Activated T-helper 1 cell treated with anti-CD3 and anti-CD28 coated beads, Interleukin-12 subunit alpha, Interleukin-12 subunit beta, Interleukin-2, Interleukin-4 antibody, amounts not matched to agents 30 ng/mL and 10 ng/mL and 1 ng/mL, durations not matched to agents 14 hours and 24 hours and 36 hours (primary cell): ENCODE data around the gene RIT2. TPM values are rescaled to one million over a fixed set of nuclear protein-coding genes. Genes with fewer than 3 reads are reported as not detected.
"Not testable (repeated sequence)": the region's sequence is repeated elsewhere in the genome, so short reads cannot be mapped to it uniquely, and the experiment has no call there.

ENCODE experiments used
- DNase-seq: peaks from one replicate; pipeline ENCODE4 v3.0.0; 2021; ENCODE audit warnings: low spot score
- H3K27ac Mint-ChIP-seq: one replicate; pipeline ENCODE4 v1.8.0; 2021; ENCODE audit warnings: mild to moderate bottlenecking, mixed read lengths
- H3K27me3 Mint-ChIP-seq: one replicate; pipeline ENCODE4 v1.8.0; 2022; ENCODE audit warnings: mild to moderate bottlenecking, moderate library complexity, mixed read lengths; ENCODE audit not compliant: insufficient read depth
- H3K36me3 Mint-ChIP-seq: one replicate; pipeline ENCODE4 v1.8.0; 2021; ENCODE audit warnings: low read depth, mixed read lengths
- H3K4me1 Mint-ChIP-seq: one replicate; pipeline ENCODE4 v1.8.0; 2021; ENCODE audit warnings: low read depth, mixed read lengths
- H3K4me3 Mint-ChIP-seq: one replicate; pipeline ENCODE4 v1.8.0; 2021; ENCODE audit warnings: mild to moderate bottlenecking, moderate library complexity, mixed read lengths
- H3K9me3 Mint-ChIP-seq: one replicate; pipeline ENCODE4 v1.8.0; 2021; ENCODE audit warnings: mixed read lengths
- intact Hi-C: fragments of 100-400 bp; cut with micrococcal nuclease; formaldehyde crosslinking; loops from one replicate; pipeline ENCODE4 v1.15.1; 2024
- total RNA-seq: library from RNA; stranded (reverse); gene quantifications from 2 replicates; pipeline ENCODE4 v1.2.3, GENCODE V29; 2022

The RIT2 gene
- total RNA-seq, 1 donor from 2014 or later: not detected

DNA sequence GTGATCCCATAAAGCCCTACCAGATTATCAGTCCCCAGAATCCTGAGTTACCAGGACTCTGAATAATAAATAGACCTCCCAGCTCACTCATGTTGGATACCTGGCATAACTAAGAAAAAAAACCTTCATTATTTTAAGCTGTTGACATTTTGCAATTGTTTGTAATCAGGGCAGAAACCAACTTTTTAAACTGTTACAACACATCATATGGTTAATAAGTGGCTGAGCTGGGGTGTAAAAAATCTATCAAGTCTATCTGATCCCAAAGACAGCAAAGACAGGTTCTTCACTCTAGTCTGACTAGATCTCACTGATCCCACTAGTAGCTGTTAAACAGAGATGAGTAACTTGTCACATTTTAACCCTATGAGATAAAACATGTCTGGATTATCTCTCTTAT, 370.3 kb downstream of the RIT2 start:
- Mint-ChIP-seq H3K4me3 (no peak overlapping the region), H3K27me3 (no peaks in the 10 kb centered on the region), H3K27ac (no peak overlapping the region), H3K4me1 (no peaks in the 10 kb centered on the region), H3K9me3 (no peaks in the 10 kb centered on the region), H3K36me3 (no peaks in the 10 kb centered on the region)
- no peak for DNase-seq
- intact Hi-C loops: no loop called here

DNA sequence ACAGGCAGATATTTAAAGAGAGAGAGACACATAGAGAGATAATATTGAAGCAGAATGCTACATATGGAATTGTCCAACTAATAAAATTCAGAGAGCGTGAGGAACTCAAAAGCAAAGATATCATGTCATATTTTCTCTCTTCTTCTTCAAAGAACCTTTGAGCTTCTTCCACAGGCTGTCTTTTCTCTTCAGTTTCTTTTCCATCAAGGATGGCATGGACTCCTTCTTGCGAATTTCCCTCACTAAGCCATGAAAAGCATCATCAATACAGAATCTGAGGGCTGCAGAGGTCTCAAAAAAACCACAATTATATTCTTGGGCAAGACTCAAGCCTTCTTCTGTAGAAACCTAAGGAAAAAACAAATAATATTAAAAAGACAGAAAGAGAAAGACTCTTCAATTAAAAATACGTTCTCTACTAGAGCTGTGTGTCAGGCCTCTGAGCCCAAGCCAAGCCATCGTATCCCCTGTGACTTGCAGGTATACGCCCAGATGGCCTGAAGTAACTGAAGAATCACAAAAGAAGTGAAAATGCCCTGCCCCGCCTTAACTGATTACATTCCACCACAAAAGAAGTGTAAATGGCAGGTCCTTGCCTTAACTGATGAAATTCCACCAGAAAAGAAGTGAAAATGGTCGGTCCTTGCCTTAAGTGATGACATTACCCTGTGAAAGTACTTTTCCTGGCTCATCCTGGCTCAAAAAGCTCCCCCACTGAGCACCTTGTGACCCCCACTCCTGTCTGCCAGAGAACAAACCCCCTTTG, 371.9 kb downstream of the RIT2 start:
- no peak for DNase-seq
- no peaks in the 10 kb centered on the region for H3K9me3 Mint-ChIP-seq
- no peaks in the 10 kb centered on the region for H3K27me3 Mint-ChIP-seq
- H3K4me1 Mint-ChIP-seq: no peaks in the 10 kb centered on the region
- no peak overlapping the region for H3K27ac Mint-ChIP-seq
- H3K4me3 Mint-ChIP-seq: no peak overlapping the region
- H3K36me3 Mint-ChIP-seq: no peaks in the 10 kb centered on the region
- intact Hi-C loops: no loop called here

DNA sequence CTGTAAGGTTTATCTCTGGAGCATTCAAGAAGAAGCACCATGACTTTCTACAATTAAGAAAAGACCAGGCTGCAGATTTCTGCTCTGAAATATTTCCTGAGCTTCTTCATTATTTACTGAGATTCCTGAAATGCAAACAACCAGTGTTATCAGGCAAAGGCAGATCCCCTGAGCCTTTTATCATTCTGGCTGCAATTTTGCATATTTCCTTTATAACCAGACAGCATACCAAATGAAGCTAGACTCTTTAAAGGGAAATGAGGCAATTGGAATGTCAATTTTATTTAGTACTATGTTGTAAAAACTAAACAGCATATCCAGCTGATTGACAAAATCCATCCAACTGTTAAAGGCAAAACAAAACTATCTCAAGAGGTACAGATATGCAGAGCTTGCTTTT, 372.5 kb downstream of the RIT2 start:
- DNase-seq: no peak
- no peaks in the 10 kb centered on the region for H3K4me1 Mint-ChIP-seq
- no peak overlapping the region for H3K4me3 Mint-ChIP-seq
- H3K27me3 Mint-ChIP-seq: no peaks in the 10 kb centered on the region
- H3K9me3 Mint-ChIP-seq: no peaks in the 10 kb centered on the region
- intact Hi-C loops: no loop called here
- no peak overlapping the region for H3K27ac Mint-ChIP-seq
- no peaks in the 10 kb centered on the region for H3K36me3 Mint-ChIP-seq

DNA sequence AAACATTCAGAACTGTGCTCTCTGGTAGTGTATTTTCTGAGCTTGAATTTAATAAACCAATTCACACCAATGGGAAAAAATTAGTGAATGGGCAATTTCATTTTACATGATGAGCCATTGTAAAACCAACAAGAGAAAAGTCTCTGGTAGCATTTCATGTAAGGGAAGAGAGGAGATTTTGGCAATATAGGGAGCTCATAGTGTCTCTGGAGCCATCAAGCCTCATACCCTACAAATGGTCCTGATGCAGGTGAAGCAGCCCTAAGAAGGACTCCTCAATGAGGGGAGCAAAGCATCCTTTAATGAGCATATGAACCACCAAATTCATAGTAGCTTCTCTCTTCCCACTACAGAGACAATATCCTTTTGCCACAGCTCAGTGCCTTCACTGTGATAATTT, 373.0 kb downstream of the RIT2 start:
- Mint-ChIP-seq H3K27me3 (no peaks in the 10 kb centered on the region), H3K36me3 (no peaks in the 10 kb centered on the region), H3K9me3 (no peaks in the 10 kb centered on the region), H3K4me3 (no peak overlapping the region), H3K27ac (no peak overlapping the region), H3K4me1 (no peaks in the 10 kb centered on the region)
- intact Hi-C loops: no loop called here
- no peak for DNase-seq

DNA sequence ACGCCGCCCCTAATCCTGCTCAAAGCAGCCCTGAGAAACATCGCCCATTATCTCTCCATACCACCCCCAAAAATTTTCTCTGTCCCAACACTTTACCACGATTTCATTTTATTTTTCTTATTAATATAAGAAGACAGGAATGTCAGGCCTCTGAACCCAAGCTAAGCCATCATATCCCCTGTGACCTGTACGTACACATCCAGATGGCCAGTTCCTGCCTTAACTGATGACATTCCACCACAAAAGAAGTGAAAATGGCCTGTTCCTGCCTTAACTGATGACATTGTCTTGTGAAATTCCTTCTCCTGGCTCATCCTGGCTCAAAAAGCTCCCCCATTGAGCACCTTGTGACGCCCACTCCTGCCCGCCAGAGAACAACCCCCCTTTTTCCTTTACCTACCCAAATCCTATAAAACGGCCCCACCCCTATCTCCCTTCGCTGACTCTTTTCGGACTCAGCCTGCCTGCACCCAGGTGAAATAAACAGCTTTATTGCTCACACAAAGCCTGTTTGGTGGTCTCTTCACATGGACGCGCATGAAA, 373.6 kb downstream of the RIT2 start:
- H3K27me3 Mint-ChIP-seq, DNase-seq: not testable (repeated sequence)

DNA sequence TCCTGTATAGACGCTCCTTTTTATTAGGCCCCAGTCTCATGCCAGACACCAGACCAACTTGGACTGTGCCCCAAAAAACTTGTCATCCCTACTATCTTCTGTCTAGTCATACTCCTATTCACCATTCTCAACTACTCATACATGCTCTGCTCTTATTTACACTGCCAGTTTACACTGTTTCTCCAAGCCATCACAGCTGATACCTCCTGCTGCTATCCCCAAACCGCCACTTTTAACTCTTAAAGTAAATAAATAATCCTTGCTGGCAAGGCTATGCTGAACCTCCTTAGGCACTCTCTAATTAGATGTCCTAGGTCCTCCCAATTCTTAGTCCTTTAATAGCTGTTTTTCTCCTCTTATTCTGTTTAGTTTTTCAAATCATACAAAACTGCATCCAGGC, 374.2 kb downstream of the RIT2 start:
- H3K4me3 Mint-ChIP-seq, DNase-seq, intact Hi-C loops, H3K36me3 Mint-ChIP-seq, H3K27me3 Mint-ChIP-seq, H3K9me3 Mint-ChIP-seq, H3K27ac Mint-ChIP-seq, H3K4me1 Mint-ChIP-seq: not testable (repeated sequence)

More for the DNA sequence above, 373.6 kb downstream of the RIT2 start:
- H3K4me3 Mint-ChIP-seq, H3K27ac Mint-ChIP-seq, H3K9me3 Mint-ChIP-seq, H3K36me3 Mint-ChIP-seq, intact Hi-C loops, H3K4me1 Mint-ChIP-seq: not testable (repeated sequence)

DNA sequence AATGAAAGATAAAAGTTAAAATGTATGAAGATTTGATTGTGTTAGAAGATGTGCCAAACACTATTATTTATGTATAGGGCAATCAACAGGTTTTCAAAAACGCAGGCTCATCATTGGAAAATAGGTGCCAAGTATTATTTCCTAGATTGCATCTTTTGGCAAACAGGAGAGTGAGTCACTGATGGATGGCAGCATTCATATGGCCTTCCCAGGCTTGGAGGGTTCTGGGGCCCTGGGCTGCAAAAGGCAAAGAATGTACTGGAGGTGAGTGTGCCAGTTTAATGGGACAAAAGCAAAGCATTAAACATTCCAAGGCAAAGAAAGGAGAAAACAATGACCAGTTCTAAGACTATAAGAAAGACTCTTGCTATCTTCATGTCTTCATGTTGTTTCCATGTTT, 379.4 kb downstream of the RIT2 start:
- DNase-seq: no peak
- H3K27me3 Mint-ChIP-seq: no peaks in the 10 kb centered on the region
- H3K4me3 Mint-ChIP-seq: no peak overlapping the region
- no peaks in the 10 kb centered on the region for H3K4me1 Mint-ChIP-seq
- no peaks in the 10 kb centered on the region for H3K9me3 Mint-ChIP-seq
- intact Hi-C loops: no loop called here
- H3K27ac Mint-ChIP-seq: no peak overlapping the region
- H3K36me3 Mint-ChIP-seq: no peaks in the 10 kb centered on the region

DNA sequence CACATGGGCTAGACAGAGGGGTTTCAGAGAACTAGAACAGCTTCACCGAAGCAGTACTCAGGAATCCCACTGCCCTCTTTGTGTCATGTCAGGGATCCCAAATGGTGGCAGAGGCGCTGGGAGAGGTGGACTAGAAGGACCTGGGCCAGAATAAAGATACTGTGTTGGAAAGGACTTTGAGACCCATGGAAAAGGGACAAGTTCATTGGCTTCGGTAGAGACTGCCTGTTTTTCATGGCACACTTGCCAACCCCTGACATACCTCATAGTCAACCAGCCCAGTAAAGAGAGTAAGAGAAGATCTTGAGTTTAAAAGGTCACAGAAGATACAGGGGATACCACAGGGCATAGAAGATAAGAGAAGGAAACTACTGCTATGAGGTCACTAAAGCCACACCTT, 381.0 kb downstream of the RIT2 start:
- no peaks in the 10 kb centered on the region for H3K27me3 Mint-ChIP-seq
- DNase-seq: no peak
- no peaks in the 10 kb centered on the region for H3K36me3 Mint-ChIP-seq
- no peak overlapping the region for H3K4me3 Mint-ChIP-seq
- no peaks in the 10 kb centered on the region for H3K4me1 Mint-ChIP-seq
- H3K9me3 Mint-ChIP-seq: no peaks in the 10 kb centered on the region
- H3K27ac Mint-ChIP-seq: no peak overlapping the region
- intact Hi-C loops: no loop called here

DNA sequence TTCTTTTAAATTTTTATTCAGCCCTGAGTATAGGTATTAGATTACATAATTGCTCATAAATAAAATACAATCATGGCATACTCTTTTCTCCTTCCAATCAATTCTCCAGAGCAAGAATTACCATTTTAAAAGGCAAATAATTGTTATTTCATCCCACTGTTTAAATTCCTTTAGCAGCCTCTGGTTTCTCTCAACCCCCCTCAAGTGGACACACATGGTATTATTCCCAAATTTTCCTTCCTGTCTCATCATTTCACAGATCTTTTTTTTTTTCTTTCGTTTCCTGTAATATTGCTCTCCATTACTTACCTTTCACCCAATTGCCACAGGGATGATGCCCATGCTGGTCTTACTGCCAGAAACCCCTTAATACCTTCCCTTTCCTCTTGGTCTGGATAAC, 385.2 kb downstream of the RIT2 start:
- Mint-ChIP-seq H3K9me3 (no peaks in the 10 kb centered on the region), H3K4me1 (no peaks in the 10 kb centered on the region), H3K27me3 (no peaks in the 10 kb centered on the region), H3K36me3 (no peaks in the 10 kb centered on the region), H3K4me3 (no peak overlapping the region), H3K27ac (no peak overlapping the region)
- no peak for DNase-seq
- intact Hi-C loops: no loop called here

DNA sequence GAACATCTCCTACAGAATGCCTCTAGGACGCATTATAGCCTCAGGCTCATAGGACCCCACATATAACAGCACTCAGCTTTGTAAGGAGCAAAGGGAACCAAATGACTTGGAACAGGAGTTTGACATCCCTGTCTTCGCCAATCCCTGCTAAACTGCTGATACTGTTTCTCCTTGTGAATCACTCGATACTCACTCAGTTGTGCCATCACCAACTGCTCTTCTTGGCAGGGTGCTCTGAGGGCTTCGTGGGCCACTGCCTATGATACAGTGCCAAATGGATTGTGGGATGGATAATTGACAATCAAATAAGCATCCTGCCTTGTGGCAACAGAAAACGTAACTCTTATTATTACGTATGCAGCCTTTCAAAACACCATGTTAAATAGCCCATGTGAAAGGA, 396.3 kb downstream of the RIT2 start:
- intact Hi-C loops: no loop called here
- Mint-ChIP-seq H3K4me1 (no peaks in the 10 kb centered on the region), H3K4me3 (no peak overlapping the region), H3K27ac (no peak overlapping the region), H3K27me3 (no peaks in the 10 kb centered on the region), H3K36me3 (no peaks in the 10 kb centered on the region), H3K9me3 (peaks cover 7% of the 10 kb centered on the region)
- no peak for DNase-seq

DNA sequence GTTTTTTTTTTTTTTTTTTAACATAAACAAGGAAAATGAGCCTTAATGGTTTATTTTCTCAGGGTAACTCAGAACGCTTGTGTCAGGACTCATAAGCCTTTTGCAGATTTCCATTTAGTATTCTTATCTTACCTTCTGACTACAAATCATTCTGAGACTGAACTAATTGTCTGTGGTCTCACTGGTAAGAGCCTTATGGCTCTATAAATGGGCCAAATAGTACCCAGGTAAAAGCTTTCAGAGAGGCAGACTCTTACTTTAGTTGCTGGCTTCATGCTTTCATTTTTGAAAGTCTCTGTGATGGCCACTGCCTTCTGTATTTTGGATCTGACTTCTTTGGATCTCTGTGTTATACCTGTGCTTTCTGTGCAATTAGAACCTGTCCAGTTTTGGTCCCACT, 403.4 kb downstream of the RIT2 start:
- no peaks in the 10 kb centered on the region for H3K36me3 Mint-ChIP-seq
- no peak for DNase-seq
- no peak overlapping the region for H3K4me3 Mint-ChIP-seq
- intact Hi-C loops: no loop called here
- H3K4me1 Mint-ChIP-seq: no peaks in the 10 kb centered on the region
- peaks cover 1% of the 10 kb centered on the region for H3K9me3 Mint-ChIP-seq
- no peaks in the 10 kb centered on the region for H3K27me3 Mint-ChIP-seq
- H3K27ac Mint-ChIP-seq: no peak overlapping the region

DNA sequence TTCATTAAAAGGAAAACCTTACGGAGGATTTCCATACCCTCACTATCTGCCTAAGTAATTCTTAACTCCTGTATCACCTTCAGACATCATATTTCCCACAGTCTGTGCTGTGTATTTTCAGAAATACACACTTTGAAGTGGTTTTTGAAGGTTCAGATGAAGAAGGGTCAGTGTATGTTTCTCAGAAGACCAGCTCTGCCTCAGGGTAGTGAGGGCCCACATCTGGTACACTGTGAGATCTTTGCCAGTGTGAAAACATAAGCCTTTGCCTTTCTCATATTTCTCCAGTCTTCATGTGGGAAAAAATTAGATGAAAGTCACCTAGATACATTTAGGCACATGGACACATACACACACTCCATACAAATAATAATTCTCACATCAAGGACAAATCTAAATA, 408.4 kb downstream of the RIT2 start:
- no peak overlapping the region for H3K27ac Mint-ChIP-seq
- H3K27me3 Mint-ChIP-seq: no peaks in the 10 kb centered on the region
- no peak overlapping the region for H3K4me3 Mint-ChIP-seq
- intact Hi-C loops: loop anchor here (10.0 kb wide), 1 partner anchor 188 kb away; no protein-coding TSS in a partner anchor
- no peak for DNase-seq
- H3K36me3 Mint-ChIP-seq: no peaks in the 10 kb centered on the region
- no peaks in the 10 kb centered on the region for H3K4me1 Mint-ChIP-seq
- H3K9me3 Mint-ChIP-seq: no peaks in the 10 kb centered on the region

DNA sequence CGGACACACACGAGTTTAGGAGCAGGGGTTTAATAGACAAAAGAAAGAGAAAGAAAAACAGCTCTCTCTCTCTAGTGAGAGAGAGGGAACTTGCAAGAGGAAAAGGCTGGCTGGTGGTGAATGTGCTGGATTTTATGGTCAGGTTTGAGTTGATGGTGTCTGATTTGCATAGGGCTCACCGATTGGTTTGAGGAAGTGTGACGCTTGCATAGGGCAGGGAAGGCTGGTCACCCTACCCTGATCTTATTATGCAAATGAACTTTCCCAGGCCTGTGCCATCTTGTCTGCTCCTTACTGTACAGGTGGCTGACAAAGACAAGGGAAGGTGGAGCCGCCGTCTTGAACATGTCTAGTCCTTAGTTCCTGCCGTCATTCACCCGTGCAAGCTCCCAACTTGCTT, 408.9 kb downstream of the RIT2 start:
- intact Hi-C loops: loop anchor here (10.0 kb wide), 1 partner anchor 188 kb away; no protein-coding TSS in a partner anchor
- DNase-seq: no peak
- Mint-ChIP-seq H3K9me3 (no peaks in the 10 kb centered on the region), H3K4me3 (no peak overlapping the region), H3K27me3 (no peaks in the 10 kb centered on the region), H3K4me1 (no peaks in the 10 kb centered on the region), H3K36me3 (no peaks in the 10 kb centered on the region), H3K27ac (no peak overlapping the region)
